Measurements from ENCODE around the gene ZFYVE27.

- no peak for TF ChIP-seq CTCF (IDR thresholded peaks at IDR 0.05)
- TF ChIP-seq POLR2A (IDR thresholded peaks at IDR 0.05) = no peak
These were observed 25.9 kb downstream of the ZFYVE27 start for GRCh38 chr10:97762816-97763215.

Measured in esophagus squamous epithelium (tissue), 4 donors.